Gastroesophageal sphincter (tissue), 4 donors: Measurements from ENCODE around the gene CCDC106. TPM values are rescaled to one million over a fixed set of nuclear protein-coding genes. Genes with fewer than 3 reads are reported as not detected.

Experiments
- ATAC-seq: fragments of 150-250 bp; one replicate; pipeline ENCODE4 v1.9.1; 2016; ENCODE audit warnings: mild to moderate bottlenecking, moderate library complexity
- H3K27ac ChIP-seq, 4 donors: fragments of 200-600 bp; sonication (generic) in 3 of 4; 1 replicate in 3 of 4; 2 replicates in 1 of 4; pipeline ENCODE4 v1.5.1; 2016 to 2019
- H3K27me3 ChIP-seq: fragments of 200-600 bp; sonication (generic); one replicate; pipeline ENCODE4 v1.5.1; 2019
- H3K36me3 ChIP-seq, 2 donors: fragments of 200-600 bp; sonication (generic); one replicate each; pipeline ENCODE4 v1.5.1; 2019; ENCODE audit warnings: control low read depth in 1 of 2
- H3K4me1 ChIP-seq, 3 donors: fragments of 200-600 bp; sonication (generic); 1 replicate in 2 of 3; 2 replicates in 1 of 3; pipeline ENCODE4 v1.5.1; 2016 to 2019; ENCODE audit warnings: control low read depth in 2 of 3
- H3K4me3 ChIP-seq, 2 donors: fragments of 200-600 bp; sonication (generic); one replicate each; pipeline ENCODE4 v1.5.1; 2019; ENCODE audit warnings: mild to moderate bottlenecking in 1 of 2, moderate library complexity in 1 of 2
- H3K9me3 ChIP-seq, 3 donors: fragments of 200-600 bp; sonication (generic); one replicate each; pipeline ENCODE4 v1.5.1; 2017 to 2019; ENCODE audit warnings: control low read depth in 2 of 3
- CTCF ChIP-seq, 4 experiments: fragments of 200-600 bp in 2 of 4; fragments of 450-650 bp in 2 of 4; sonication (generic) in 1 of 4; IDR thresholded peaks; one replicate each; pipeline ENCODE4 v1.5.1; 2017 to 2019; ENCODE audit warnings: antibody characterized with exemption in 4 of 4, mild to moderate bottlenecking in 2 of 4, moderate library complexity in 2 of 4
- EP300 ChIP-seq: sonication (generic); formaldehyde crosslinking; IDR thresholded peaks from one replicate; pipeline ENCODE4 v1.6.1; 2017; ENCODE audit warnings: antibody characterized with exemption, mild to moderate bottlenecking
- POLR2A ChIP-seq, 2 donors: fragments of 450-650 bp; IDR thresholded peaks; one replicate each; pipeline ENCODE4 v1.6.1; 2017; ENCODE audit warnings: antibody characterized with exemption in 2 of 2, mild to moderate bottlenecking in 2 of 2, moderate library complexity in 1 of 2
- POLR2AphosphoS5 ChIP-seq: sonication (generic); formaldehyde crosslinking; IDR thresholded peaks from one replicate; pipeline ENCODE4 v1.6.1; 2017; ENCODE audit warnings: antibody characterized with exemption
- WGBS, 2 donors: methylation state at CpG; one replicate each; pipeline ENCODE4 v1.1.5; 2018; ENCODE audit warnings: low coverage in 1 of 2; 5-methylcytosine and 5-hydroxymethylcytosine counted together
- total RNA-seq, 4 donors: library from RNA; depleted of rRNA; stranded (reverse); fragments of >200 nt; gene quantifications; one replicate each; pipeline ENCODE4 v1.1.0, GENCODE V29; 2016

CCDC106 gene
- total RNA-seq, 4 donors from 2014 or later: 11.4 to 28.5 (median 15.5) TPM

GRCh38 chr19:55656552-55656951 is 8.5 kb downstream of the CCDC106 start:
- no peak for ATAC-seq
- peaks cover 0 to 42% of the 10 kb centered on the region in 2 donors for H3K36me3 ChIP-seq
- TF ChIP-seq POLR2A (IDR thresholded peaks at IDR 0.05) (no peak), CTCF (IDR thresholded peaks at IDR 0.05) (no peak), POLR2AphosphoS5 (no peak), EP300 (no peak)
- 45 to 50% methylated on average over 7 of the region's 7 CpGs for WGBS, 2 donors
- peak overlapping the region in 1 of 2 donors; percentile 97 for H3K4me3 ChIP-seq
- H3K27ac ChIP-seq: no peak overlapping the region
- peaks cover 0 to 70% (median 48%) of the 10 kb centered on the region in 3 donors for H3K4me1 ChIP-seq
- no peaks in the 10 kb centered on the region for H3K27me3 ChIP-seq
- no peaks in the 10 kb centered on the region for H3K9me3 ChIP-seq

GRCh38 chr19:55656988-55657747 is 9.2 kb downstream of the CCDC106 start:
- Histone ChIP-seq H3K4me3 (peak overlapping the region in 1 of 2 donors; percentile 97), H3K9me3 (no peaks in the 10 kb centered on the region), H3K27me3 (no peaks in the 10 kb centered on the region), H3K4me1 (peaks cover 0 to 70% (median 48%) of the 10 kb centered on the region in 3 donors), H3K36me3 (peaks cover 0 to 42% of the 10 kb centered on the region in 2 donors), H3K27ac (no peak overlapping the region)
- ATAC-seq: no peak
- WGBS, 2 donors: 48 to 55% methylated on average over 12 to 16 of the region's 18 CpGs
- TF ChIP-seq CTCF (IDR thresholded peaks at IDR 0.05) (no peak), POLR2A (IDR thresholded peaks at IDR 0.05) (no peak)

- H3K27ac ChIP-seq: no peak overlapping the region
- H3K4me3 ChIP-seq: no peak overlapping the region
- no peak for ATAC-seq
- WGBS, 2 donors: 80% methylated on average over 2 of the region's 37 CpGs; no CpG with 5 or more reads in 1 of the 2 donors
- no peaks in the 10 kb centered on the region for H3K9me3 ChIP-seq
- H3K36me3 ChIP-seq: peaks cover 0 to 54% of the 10 kb centered on the region in 2 donors
- H3K27me3 ChIP-seq: no peaks in the 10 kb centered on the region
- H3K4me1 ChIP-seq: peaks cover 0 to 58% (median 39%) of the 10 kb centered on the region in 3 donors
- no peak for TF ChIP-seq CTCF (IDR thresholded peaks at IDR 0.05)
Observed at GRCh38 chr19:55658846-55659459, 10.9 kb downstream of the CCDC106 start.

- Histone ChIP-seq H3K27ac (no peak overlapping the region), H3K9me3 (no peaks in the 10 kb centered on the region), H3K4me3 (no peak overlapping the region), H3K36me3 (peaks cover 0 to 63% of the 10 kb centered on the region in 2 donors), H3K27me3 (no peaks in the 10 kb centered on the region), H3K4me1 (peaks cover 0 to 58% (median 39%) of the 10 kb centered on the region in 3 donors)
- TF ChIP-seq CTCF (IDR thresholded peaks at IDR 0.05) (no peak), EP300 (no peak), POLR2AphosphoS5 (no peak), POLR2A (IDR thresholded peaks at IDR 0.05) (no peak)
- 79% methylated on average over 3 of the region's 9 CpGs; no CpG with 5 or more reads in 1 of the 2 donors for WGBS, 2 donors
- no peak for ATAC-seq
Observed at GRCh38 chr19:55659822-55660221, 11.8 kb downstream of the CCDC106 start.

GRCh38 chr19:55660404-55660803 is 12.4 kb downstream of the CCDC106 start:
- Histone ChIP-seq H3K4me1 (peaks cover 0 to 57% (median 39%) of the 10 kb centered on the region in 3 donors), H3K9me3 (no peaks in the 10 kb centered on the region), H3K27ac (no peak overlapping the region), H3K27me3 (no peaks in the 10 kb centered on the region), H3K36me3 (peaks cover 0 to 69% of the 10 kb centered on the region in 2 donors), H3K4me3 (no peak overlapping the region)
- WGBS, 2 donors: no CpG with 5 or more reads among the region's 12 CpGs
- TF ChIP-seq EP300: no peak
- no peak for TF ChIP-seq POLR2A (IDR thresholded peaks at IDR 0.05)
- TF ChIP-seq POLR2AphosphoS5: no peak
- TF ChIP-seq CTCF (IDR thresholded peaks at IDR 0.05): no peak
- ATAC-seq: no peak
